IMR-90 (cell line): Measurements from ENCODE around the gene PYDC2. TPM values are rescaled to one million over a fixed set of nuclear protein-coding genes. Genes with fewer than 3 reads are reported as not detected.

Source experiments
- ATAC-seq: fragments of 200-7000 bp; cut with Tn5 transposase; 2 replicates; pipeline ENCODE4 v1.9.1; 2020; ENCODE audit warnings: low read depth, mild to moderate bottlenecking, moderate library complexity
- BruUV-seq: library from RNA; stranded (reverse); fragments of 400-500 nt; replicated peaks from 2 replicates; lab custom pipeline; 2021; lab: Mats Ljungman, UMichigan
- CTCF ChIA-PET: fragments of 300-600 bp; formaldehyde crosslinking; extraction: SDS; loops from one replicate; lab custom pipeline; 2021; ENCODE audit warnings: antibody characterized with exemption; lab: Yijun Ruan, JAX
- POLR2A ChIA-PET: fragments of 300-600 bp; sonication (Branson Sonifier 250); formaldehyde crosslinking; loops from one replicate; lab custom pipeline; 2022; ENCODE audit warnings: antibody characterized with exemption; ENCODE audit not compliant: unreplicated experiment; lab: Charles Lee
- DNase-seq: peaks from one replicate; pipeline ENCODE4 v3.0.0; 2013
- H2AFZ ChIP-seq: replicated peaks from 2 replicates; pipeline ENCODE3; 2013; ENCODE audit warnings: low read length, mild to moderate bottlenecking; ENCODE audit not compliant: poor library complexity
- H2AK5ac ChIP-seq: 2 replicates; pipeline ENCODE4 v1.6.1; 2013; ENCODE audit warnings: low read depth, low read length, inconsistent platforms
- H2AK9ac ChIP-seq: replicated peaks from 2 replicates; pipeline ENCODE3; 2013; ENCODE audit warnings: mild to moderate bottlenecking, low read depth, low read length, moderate library complexity; ENCODE audit not compliant: poor library complexity
- H2BK120ac ChIP-seq: 2 replicates; pipeline ENCODE4 v1.6.1; 2013; ENCODE audit warnings: low read depth, low read length, inconsistent platforms
- H2BK15ac ChIP-seq: 3 replicates; pipeline ENCODE4 v1.6.1; 2013; ENCODE audit warnings: low read depth, low read length, inconsistent platforms
- H2BK20ac ChIP-seq: 2 replicates; pipeline ENCODE4 v1.6.1; 2013; ENCODE audit warnings: low read depth, mild to moderate bottlenecking, inconsistent platforms, low read length, moderate library complexity
- H2BK5ac ChIP-seq: 2 replicates; pipeline ENCODE4 v1.6.1; 2013; ENCODE audit warnings: mild to moderate bottlenecking, low read depth, low read length, inconsistent platforms; ENCODE audit not compliant: poor library complexity, severe bottlenecking
- H3K14ac ChIP-seq: replicated peaks from 2 replicates; pipeline ENCODE4 v1.6.1; 2013; ENCODE audit warnings: low read depth, low read length, inconsistent platforms
- H3K18ac ChIP-seq: 2 replicates; pipeline ENCODE4 v1.6.1; 2013; ENCODE audit warnings: low read depth, low read length, control low read depth
- H3K23ac ChIP-seq: 2 replicates; pipeline ENCODE4 v1.6.1; 2013; ENCODE audit warnings: low read depth, low read length, inconsistent platforms
- H3K27ac ChIP-seq: 2 replicates; pipeline ENCODE4 v1.5.1; 2013; ENCODE audit warnings: mild to moderate bottlenecking, control low read depth, low read length; ENCODE audit not compliant: insufficient read depth
- H3K27me3 ChIP-seq: 2 replicates; pipeline ENCODE4 v1.6.1; 2013; ENCODE audit warnings: low read length; ENCODE audit not compliant: control insufficient read depth, insufficient read depth
- H3K36me3 ChIP-seq: 2 replicates; pipeline ENCODE4 v1.6.1; 2013; ENCODE audit warnings: low read length, mixed read lengths; ENCODE audit not compliant: control insufficient read depth, insufficient read depth
- H3K4ac ChIP-seq: 2 replicates; pipeline ENCODE4 v1.6.1; 2013; ENCODE audit warnings: low read depth, low read length, inconsistent platforms
- H3K4me1 ChIP-seq: 2 replicates; pipeline ENCODE4 v1.6.1; 2013; ENCODE audit warnings: low read length, mixed read lengths; ENCODE audit not compliant: control insufficient read depth, insufficient read depth
- H3K4me2 ChIP-seq: 2 replicates; pipeline ENCODE4 v1.6.1; 2013; ENCODE audit warnings: low read depth, mild to moderate bottlenecking, control low read depth, low read length, moderate library complexity
- H3K4me3 ChIP-seq: 2 replicates; pipeline ENCODE4 v1.5.1; 2013; ENCODE audit warnings: low read depth, mild to moderate bottlenecking, control low read depth, low read length, moderate library complexity; ENCODE audit not compliant: insufficient read depth
- H3K56ac ChIP-seq: 2 replicates; pipeline ENCODE4 v1.6.1; 2013; ENCODE audit warnings: low read length, inconsistent platforms; ENCODE audit not compliant: insufficient read depth; ENCODE audit errors: extremely low read depth
- H3K79me1 ChIP-seq, 2 experiments: 2 replicates each; pipeline ENCODE4 v1.6.1; 2013; ENCODE audit warnings: low read length in 2 of 2, inconsistent platforms in 1 of 2, low read depth in 1 of 2
- H3K9ac ChIP-seq: 2 replicates; pipeline ENCODE4 v1.6.1; 2013; ENCODE audit warnings: low read depth, low read length, control low read depth
- H3K9me1 ChIP-seq: 2 replicates; pipeline ENCODE4 v1.6.1; 2013; ENCODE audit warnings: low read length, inconsistent platforms; ENCODE audit not compliant: insufficient read depth
- H3K9me3 ChIP-seq: 2 replicates; pipeline ENCODE4 v1.6.1; 2013; ENCODE audit warnings: low read length; ENCODE audit not compliant: control insufficient read depth, insufficient read depth
- H4K20me1 ChIP-seq: 2 replicates; pipeline ENCODE4 v1.6.1; 2013; ENCODE audit warnings: low read length, inconsistent platforms; ENCODE audit not compliant: insufficient read depth
- H4K5ac ChIP-seq: 2 replicates; pipeline ENCODE4 v1.6.1; 2013; ENCODE audit warnings: mild to moderate bottlenecking, low read depth, low read length, control low read depth
- H4K8ac ChIP-seq, 2 experiments: 2 replicates each; pipeline ENCODE4 v1.6.1; 2013; ENCODE audit warnings: low read depth in 2 of 2, low read length in 2 of 2, control low read depth in 1 of 2, inconsistent platforms in 1 of 2
- H4K91ac ChIP-seq: 2 replicates; pipeline ENCODE4 v1.6.1; 2013; ENCODE audit warnings: low read depth, low read length, inconsistent platforms; ENCODE audit not compliant: insufficient read depth
- BHLHE40 ChIP-seq: fragments of 150-350 bp; IDR thresholded peaks from 2 replicates; pipeline ENCODE4 v1.6.1; 2016; ENCODE audit warnings: mild to moderate bottlenecking, low read depth, low read length
- CEBPB ChIP-seq: IDR thresholded peaks from 2 replicates; pipeline ENCODE4 v1.6.1; 2012; ENCODE audit warnings: low read depth, low read length, improper control_type of control experiment
- CHD1 ChIP-seq: IDR thresholded peaks from 2 replicates; pipeline ENCODE4 v1.6.1; 2012; ENCODE audit warnings: low read depth, low read length, improper control_type of control experiment
- FOS ChIP-seq: fragments of 150-350 bp; IDR thresholded peaks from 2 replicates; pipeline ENCODE4 v1.6.1; 2016; ENCODE audit warnings: low read depth, low read length
- MAFK ChIP-seq: IDR thresholded peaks from 2 replicates; pipeline ENCODE4 v1.6.1; 2012; ENCODE audit warnings: low read depth, low read length, improper control_type of control experiment
- MAZ ChIP-seq: IDR thresholded peaks from 2 replicates; pipeline ENCODE4 v1.6.1; 2012; ENCODE audit warnings: low read depth, mild to moderate bottlenecking, low read length, improper control_type of control experiment, moderate library complexity, borderline replicate concordance
- MXI1 ChIP-seq: IDR thresholded peaks from 2 replicates; pipeline ENCODE4 v1.6.1; 2012; ENCODE audit warnings: low read depth, mild to moderate bottlenecking, low read length, moderate library complexity, borderline replicate concordance
- NFE2L2 ChIP-seq: fragments of 150-350 bp; IDR thresholded peaks from 2 replicates; pipeline ENCODE4 v1.6.1; 2016; ENCODE audit warnings: low read depth, mild to moderate bottlenecking, low read length
- POLR2A ChIP-seq: IDR thresholded peaks from 2 replicates; pipeline ENCODE4 v1.6.1; 2012; ENCODE audit warnings: mild to moderate bottlenecking, low read depth, low read length
- RAD21 ChIP-seq: IDR thresholded peaks from 2 replicates; pipeline ENCODE4 v1.6.1; 2012; ENCODE audit warnings: low read length, improper control_type of control experiment
- RCOR1 ChIP-seq: IDR thresholded peaks from 2 replicates; pipeline ENCODE4 v1.6.1; 2012; ENCODE audit warnings: mild to moderate bottlenecking, low read length, improper control_type of control experiment; ENCODE audit not compliant: insufficient replicate concordance
- RFX5 ChIP-seq: IDR thresholded peaks from 2 replicates; pipeline ENCODE4 v1.8.0; 2012; ENCODE audit warnings: low read depth, mild to moderate bottlenecking, low read length, moderate library complexity
- SMC3 ChIP-seq: fragments of 150-350 bp; IDR thresholded peaks from 2 replicates; pipeline ENCODE4 v1.6.1; 2016; ENCODE audit warnings: low read depth, mild to moderate bottlenecking, antibody characterized with exemption, low read length, moderate library complexity
- dilution Hi-C: fragments of 300-500 bp; cut with HindIII; formaldehyde crosslinking; loops from one replicate; pipeline ENCODE4 v1.14.3; 2018; ENCODE audit warnings: low sequenced_read_pairs; ENCODE audit not compliant: unreplicated experiment
- in situ Hi-C: fragments of 300-500 bp; cut with MboI; formaldehyde crosslinking; loops from 3 replicates; pipeline ENCODE4 v1.14.3; 2019; ENCODE audit warnings: low sequenced_read_pairs, inconsistent platforms, mixed read lengths
- intact Hi-C: fragments of 100-400 bp; cut with micrococcal nuclease; formaldehyde crosslinking; loops from 2 replicates; pipeline ENCODE4 v1.10.0; 2022
- polyA plus RNA-seq, 3 experiments: library from polyadenylated mRNA; depleted of rRNA; stranded (reverse); fragments of >200 nt; gene quantifications; 2 replicates each; pipeline ENCODE4 v1.2.3, GENCODE V29; 2012; ENCODE audit warnings: low replicate concordance in 1 of 3
- total RNA-seq: library from RNA; depleted of rRNA; stranded (reverse); fragments of >200 nt; gene quantifications from 2 replicates; pipeline ENCODE4 v1.2.3, GENCODE V29; 2012
- TF ChIP-seq, protein P1 (sequence below): fragments of 150-350 bp; IDR thresholded peaks from 2 replicates; pipeline ENCODE4 v1.6.1; 2017; ENCODE audit warnings: mild to moderate bottlenecking, antibody characterized with exemption, low read length, low read depth
- TF ChIP-seq, protein P2 (sequence below): conservative IDR thresholded peaks from 2 replicates; pipeline ENCODE4 v1.5.1; 2012; ENCODE audit warnings: mild to moderate bottlenecking, low read depth, low read length, improper control_type of control experiment
- TF ChIP-seq, protein P3 (sequence below): fragments of 150-350 bp; IDR thresholded peaks from 2 replicates; pipeline ENCODE4 v1.6.1; 2016; ENCODE audit warnings: low read depth, mild to moderate bottlenecking, low read length, moderate library complexity, borderline replicate concordance

The PYDC2 gene
- total and polyA plus RNA-seq, 2 of the 4 experiments (the other 2 are of a cell fraction) = not detected

DNA sequence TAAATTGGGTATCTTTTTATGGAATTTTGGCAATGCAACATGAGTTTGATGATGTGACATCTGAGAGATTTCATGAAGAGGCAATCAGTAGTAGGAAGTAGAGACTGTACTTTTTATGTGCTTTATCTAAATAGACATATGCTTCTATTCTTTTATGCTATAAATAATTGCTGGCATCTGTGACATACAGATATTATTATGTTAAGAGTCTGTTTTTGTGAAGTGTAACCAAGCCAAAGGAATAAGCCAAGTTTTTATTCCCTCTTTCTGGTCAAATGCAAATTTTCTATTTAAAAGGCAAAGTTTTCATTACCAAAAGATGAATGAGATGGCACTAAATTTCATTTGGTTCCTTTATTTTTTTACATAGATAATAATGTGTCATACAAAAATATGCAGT lies 32.4 kb downstream of the PYDC2 start:
- ChIA-PET POLR2A (no interaction called here), CTCF (no interaction called here)
- Histone ChIP-seq H3K9me1 (no peaks in the 10 kb centered on the region), H2AK5ac (no peak overlapping the region), H3K9ac (no peak overlapping the region), H3K36me3 (no peaks in the 10 kb centered on the region), H3K56ac (no peak overlapping the region), H4K5ac (no peak overlapping the region), H3K4ac (no peak overlapping the region), H4K91ac (no peak overlapping the region), H2AFZ (no peak overlapping the region), H2BK5ac (no peak overlapping the region), H3K14ac (no peak overlapping the region), H3K18ac (no peak overlapping the region), H4K8ac (no peak overlapping the region), H3K27ac (no peak overlapping the region), H4K20me1 (no peaks in the 10 kb centered on the region), H2AK9ac (no peak overlapping the region), H2BK20ac (no peak overlapping the region), H3K27me3 (no peaks in the 10 kb centered on the region), H3K79me1 (no peaks in the 10 kb centered on the region), H2BK120ac (no peak overlapping the region), H2BK15ac (no peak overlapping the region), H3K4me3 (no peak overlapping the region), H3K23ac (no peak overlapping the region), H3K4me1 (no peaks in the 10 kb centered on the region), H3K9me3 (no peaks in the 10 kb centered on the region), H3K4me2 (no peak overlapping the region)
- in situ Hi-C loops = no loop called here
- TF ChIP-seq SMC3 = no peak
- TF ChIP-seq NFE2L2 = no peak
- no peak for TF ChIP-seq MAZ
- no peak for TF ChIP-seq POLR2A
- TF ChIP-seq, protein P1, sequence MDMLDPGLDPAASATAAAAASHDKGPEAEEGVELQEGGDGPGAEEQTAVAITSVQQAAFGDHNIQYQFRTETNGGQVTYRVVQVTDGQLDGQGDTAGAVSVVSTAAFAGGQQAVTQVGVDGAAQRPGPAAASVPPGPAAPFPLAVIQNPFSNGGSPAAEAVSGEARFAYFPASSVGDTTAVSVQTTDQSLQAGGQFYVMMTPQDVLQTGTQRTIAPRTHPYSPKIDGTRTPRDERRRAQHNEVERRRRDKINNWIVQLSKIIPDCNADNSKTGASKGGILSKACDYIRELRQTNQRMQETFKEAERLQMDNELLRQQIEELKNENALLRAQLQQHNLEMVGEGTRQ = no peak
- no peak for TF ChIP-seq CEBPB
- TF ChIP-seq RAD21 = no peak
- TF ChIP-seq RFX5 = no peak
- no peak for TF ChIP-seq MAFK
- no peak for TF ChIP-seq FOS
- TF ChIP-seq BHLHE40 = no peak
- no peak for TF ChIP-seq RCOR1
- TF ChIP-seq, protein P2, sequence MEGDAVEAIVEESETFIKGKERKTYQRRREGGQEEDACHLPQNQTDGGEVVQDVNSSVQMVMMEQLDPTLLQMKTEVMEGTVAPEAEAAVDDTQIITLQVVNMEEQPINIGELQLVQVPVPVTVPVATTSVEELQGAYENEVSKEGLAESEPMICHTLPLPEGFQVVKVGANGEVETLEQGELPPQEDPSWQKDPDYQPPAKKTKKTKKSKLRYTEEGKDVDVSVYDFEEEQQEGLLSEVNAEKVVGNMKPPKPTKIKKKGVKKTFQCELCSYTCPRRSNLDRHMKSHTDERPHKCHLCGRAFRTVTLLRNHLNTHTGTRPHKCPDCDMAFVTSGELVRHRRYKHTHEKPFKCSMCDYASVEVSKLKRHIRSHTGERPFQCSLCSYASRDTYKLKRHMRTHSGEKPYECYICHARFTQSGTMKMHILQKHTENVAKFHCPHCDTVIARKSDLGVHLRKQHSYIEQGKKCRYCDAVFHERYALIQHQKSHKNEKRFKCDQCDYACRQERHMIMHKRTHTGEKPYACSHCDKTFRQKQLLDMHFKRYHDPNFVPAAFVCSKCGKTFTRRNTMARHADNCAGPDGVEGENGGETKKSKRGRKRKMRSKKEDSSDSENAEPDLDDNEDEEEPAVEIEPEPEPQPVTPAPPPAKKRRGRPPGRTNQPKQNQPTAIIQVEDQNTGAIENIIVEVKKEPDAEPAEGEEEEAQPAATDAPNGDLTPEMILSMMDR = no peak
- TF ChIP-seq, protein P3, sequence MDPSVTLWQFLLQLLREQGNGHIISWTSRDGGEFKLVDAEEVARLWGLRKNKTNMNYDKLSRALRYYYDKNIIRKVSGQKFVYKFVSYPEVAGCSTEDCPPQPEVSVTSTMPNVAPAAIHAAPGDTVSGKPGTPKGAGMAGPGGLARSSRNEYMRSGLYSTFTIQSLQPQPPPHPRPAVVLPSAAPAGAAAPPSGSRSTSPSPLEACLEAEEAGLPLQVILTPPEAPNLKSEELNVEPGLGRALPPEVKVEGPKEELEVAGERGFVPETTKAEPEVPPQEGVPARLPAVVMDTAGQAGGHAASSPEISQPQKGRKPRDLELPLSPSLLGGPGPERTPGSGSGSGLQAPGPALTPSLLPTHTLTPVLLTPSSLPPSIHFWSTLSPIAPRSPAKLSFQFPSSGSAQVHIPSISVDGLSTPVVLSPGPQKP = no peak
- no peak for TF ChIP-seq MXI1
- no peak for TF ChIP-seq CHD1
- intact Hi-C loops = no loop called here
- dilution Hi-C loops = no loop called here
- no TSS peak for BruUV-seq
- DNase-seq (no peak), ATAC-seq (no peak)
